Esophagus squamous epithelium (tissue), 5 donors: Measurements from ENCODE around the gene CALB2. TPM values are rescaled to one million over a fixed set of nuclear protein-coding genes. Genes with fewer than 3 reads are reported as not detected.
A peak's percentile ranks its signal among the peaks of the same experiment; 100 is the strongest.

Experiments
- DNase-seq: peaks from one replicate; lab custom pipeline; 2025; lab: John Stamatoyannopoulos, UW
- H3K27ac ChIP-seq, 4 donors: fragments of 200-600 bp; sonication (generic); one replicate each; pipeline ENCODE4 v1.5.1; 2016 to 2019; ENCODE audit warnings: mild to moderate bottlenecking in 1 of 4
- H3K27me3 ChIP-seq, 4 donors: fragments of 200-600 bp; sonication (generic); 1 replicate in 3 of 4; 2 replicates in 1 of 4; pipeline versions ENCODE4 v1.5.1 to v1.6.0; 2017 to 2021; ENCODE audit warnings: antibody characterized with exemption in 1 of 4
- H3K36me3 ChIP-seq, 3 donors: fragments of 200-600 bp; sonication (generic); one replicate each; pipeline ENCODE4 v1.5.1; 2016 to 2019
- H3K4me1 ChIP-seq, 3 donors: fragments of 200-600 bp; sonication (generic); one replicate each; pipeline ENCODE4 v1.5.1; 2017 to 2019
- H3K4me3 ChIP-seq, 4 donors: fragments of 200-600 bp; sonication (generic); 1 replicate in 3 of 4; 2 replicates in 1 of 4; pipeline ENCODE4 v1.5.1; 2016 to 2019; ENCODE audit warnings: mild to moderate bottlenecking in 2 of 4, moderate library complexity in 1 of 4
- H3K9me3 ChIP-seq, 3 donors: fragments of 200-600 bp; sonication (generic); one replicate each; pipeline ENCODE4 v1.5.1; 2016 to 2019
- CTCF ChIP-seq, 6 experiments: fragments of 450-650 bp in 4 of 6; fragments of 200-600 bp in 2 of 6; sonication (generic) in 2 of 6; IDR thresholded peaks; one replicate each; pipeline ENCODE4 v1.5.1; 2016 to 2019; ENCODE audit warnings: antibody characterized with exemption in 6 of 6, mild to moderate bottlenecking in 4 of 6, moderate library complexity in 4 of 6
- POLR2A ChIP-seq, 4 donors: fragments of 450-650 bp; IDR thresholded peaks; one replicate each; pipeline ENCODE4 v1.6.1; 2017; ENCODE audit warnings: antibody characterized with exemption in 4 of 4, mild to moderate bottlenecking in 4 of 4, moderate library complexity in 3 of 4
- WGBS, 2 donors: methylation state at CpG; one replicate each; pipeline ENCODE4 v1.1.5; 2018; 5-methylcytosine and 5-hydroxymethylcytosine counted together
- intact Hi-C: fragments of 100-400 bp; cut with DNase I; formaldehyde crosslinking; loops from one replicate; pipeline ENCODE4 v1.15.0; 2022
- total RNA-seq, 4 donors: library from RNA; depleted of rRNA; stranded (reverse); fragments of >200 nt; gene quantifications; one replicate each; pipeline ENCODE4 v1.1.0, GENCODE V29; 2016
- donor health status: DM: yes; HTN: yes; CAD: no.

CALB2 gene
- total RNA-seq, 4 donors from 2014 or later = 0.35 to 3.8 (median 2.4) TPM

- intact Hi-C loops = no loop called here
- Histone ChIP-seq H3K36me3 (no peaks in the 10 kb centered on the region), H3K27me3 (no peaks in the 10 kb centered on the region), H3K27ac (no peak overlapping the region), H3K4me1 (no peaks in the 10 kb centered on the region), H3K4me3 (no peak overlapping the region), H3K9me3 (peaks cover 0 to 3% (median 0%) of the 10 kb centered on the region in 3 donors)
- TF ChIP-seq POLR2A (IDR thresholded peaks at IDR 0.05) (no peak), CTCF (IDR thresholded peaks at IDR 0.05) (no peak)
- DNase-seq = no peak
These were observed 30.8 kb upstream of the CALB2 start for GRCh38 chr16:71327720-71328119.

GRCh38 chr16:71328151-71328550, 30.4 kb upstream of the CALB2 start:
- no peak overlapping the region for H3K4me3 ChIP-seq
- H3K27me3 ChIP-seq = no peaks in the 10 kb centered on the region
- 78% methylated on average over 3 of the region's 3 CpGs for WGBS, 2 donors
- H3K4me1 ChIP-seq = no peaks in the 10 kb centered on the region
- intact Hi-C loops = no loop called here
- no peak overlapping the region for H3K27ac ChIP-seq
- TF ChIP-seq POLR2A (IDR thresholded peaks at IDR 0.05) (no peak), CTCF (IDR thresholded peaks at IDR 0.05) (no peak)
- H3K9me3 ChIP-seq = peaks cover 0 to 3% (median 0%) of the 10 kb centered on the region in 3 donors
- DNase-seq = no peak
- H3K36me3 ChIP-seq = no peaks in the 10 kb centered on the region

- peak overlapping the region in 1 of 4 donors; percentile 37 for H3K27ac ChIP-seq
- WGBS, 2 donors = 14 to 50% methylated on average over 1 of the region's 1 CpG
- H3K4me3 ChIP-seq = no peak overlapping the region
- intact Hi-C loops = no loop called here
- H3K27me3 ChIP-seq = peaks cover 0 to 22% (median 0%) of the 10 kb centered on the region in 4 donors
- peaks cover 0 to 14% (median 0%) of the 10 kb centered on the region in 3 donors for H3K4me1 ChIP-seq
- no peak for TF ChIP-seq POLR2A (IDR thresholded peaks at IDR 0.05)
- TF ChIP-seq CTCF (IDR thresholded peaks at IDR 0.05) = no peak
- no peak for DNase-seq
- no peaks in the 10 kb centered on the region for H3K9me3 ChIP-seq
- no peaks in the 10 kb centered on the region for H3K36me3 ChIP-seq
These were observed 20.9 kb upstream of the CALB2 start for GRCh38 chr16:71337631-71338030.

- intact Hi-C loops = no loop called here
These were observed 20.3 kb upstream of the CALB2 start for GRCh38 chr16:71338193-71338592.

GRCh38 chr16:71338632-71339031, 19.9 kb upstream of the CALB2 start:
- intact Hi-C loops = no loop called here
- Histone ChIP-seq H3K27me3 (peaks cover 0 to 22% (median 0%) of the 10 kb centered on the region in 4 donors), H3K4me1 (peaks cover 0 to 14% (median 0%) of the 10 kb centered on the region in 3 donors), H3K27ac (no peak overlapping the region), H3K4me3 (no peak overlapping the region), H3K36me3 (no peaks in the 10 kb centered on the region), H3K9me3 (no peaks in the 10 kb centered on the region)
- TF ChIP-seq CTCF (IDR thresholded peaks at IDR 0.05) (no peak), POLR2A (IDR thresholded peaks at IDR 0.05) (no peak)
- DNase-seq = no peak
- WGBS, 2 donors = 68 to 69% methylated on average over 1 of the region's 1 CpG

More at GRCh38 chr16:71338193-71338592, 20.3 kb upstream of the CALB2 start:
- Histone ChIP-seq H3K27ac (peak overlapping the region in 1 of 4 donors; percentile 37), H3K4me3 (no peak overlapping the region), H3K9me3 (no peaks in the 10 kb centered on the region), H3K36me3 (no peaks in the 10 kb centered on the region), H3K27me3 (peaks cover 0 to 22% (median 0%) of the 10 kb centered on the region in 4 donors), H3K4me1 (peaks cover 0 to 14% (median 0%) of the 10 kb centered on the region in 3 donors)
- DNase-seq = no peak
- 33 to 48% methylated on average over 2 of the region's 2 CpGs for WGBS, 2 donors
- TF ChIP-seq CTCF (IDR thresholded peaks at IDR 0.05) (no peak), POLR2A (IDR thresholded peaks at IDR 0.05) (no peak)
